NCI-H524 (cell line): ENCODE data around the gene HNF1A.

Experiments
- DNase-seq, 2 experiments: peaks; one replicate each; lab custom pipeline; 2025; lab: John Stamatoyannopoulos, UW

HNF1A gene

GRCh38 chr12:120959111-120959878, 19.0 kb upstream of the HNF1A start:
- peak in 1 of 2 experiments; percentile 19 for DNase-seq

GRCh38 chr12:120960657-120961056, 17.7 kb upstream of the HNF1A start:
- no peak for DNase-seq

- DNase-seq: no peak
These were observed 16.5 kb upstream of the HNF1A start for GRCh38 chr12:120961604-120962531.

GRCh38 chr12:120962532-120963020, 15.8 kb upstream of the HNF1A start:
- DNase-seq: no peak

- DNase-seq: no peak
These were observed 14.0 kb upstream of the HNF1A start for GRCh38 chr12:120964298-120964697.

- DNase-seq: no peak
These were observed 12.7 kb upstream of the HNF1A start for GRCh38 chr12:120965534-120966091.

- no peak for DNase-seq
These were observed 8.0 kb upstream of the HNF1A start for GRCh38 chr12:120970310-120970709.

- DNase-seq: peak in 1 of 2 experiments; percentile 52
These were observed 6.8 kb upstream of the HNF1A start for GRCh38 chr12:120971299-120972180.

GRCh38 chr12:120972870-120973543, 5.3 kb upstream of the HNF1A start:
- DNase-seq: no peak

- no peak for DNase-seq
These were observed 630 bp upstream of the HNF1A start for GRCh38 chr12:120977531-120978295.

- no peak for DNase-seq
These were observed 998 bp downstream of the HNF1A start for GRCh38 chr12:120979220-120979861.

- DNase-seq: no peak
These were observed 1.7 kb downstream of the HNF1A start for GRCh38 chr12:120979862-120980696.

- no peak for DNase-seq
These were observed 2.5 kb downstream of the HNF1A start for GRCh38 chr12:120980800-120981368.

- no peak for DNase-seq
These were observed 3.1 kb downstream of the HNF1A start for GRCh38 chr12:120981407-120981941.

GRCh38 chr12:120982659-120983058, 4.3 kb downstream of the HNF1A start:
- no peak for DNase-seq

GRCh38 chr12:120983759-120984158, 5.4 kb downstream of the HNF1A start:
- DNase-seq: no peak

GRCh38 chr12:120984351-120984898, 6.1 kb downstream of the HNF1A start:
- no peak for DNase-seq

GRCh38 chr12:120988234-120988633, 9.9 kb downstream of the HNF1A start:
- no peak for DNase-seq
